ENCODE data around the gene IRF2. TPM values are rescaled to one million over a fixed set of nuclear protein-coding genes. Genes with fewer than 3 reads are reported as not detected.
A peak's percentile ranks its signal among the peaks of the same experiment; 100 is the strongest.

Gene IRF2
- total and polyA plus RNA-seq, 2 of the 8 experiments (the other 6 are each of a cell fraction or from before 2014, with no cell fraction given): 13.8 to 17.0 TPM

- TF ChIP-seq TAF7 (optimal IDR thresholded peaks at IDR 0.05; ENCODE audit: borderline replicate concordance, low read depth, low read length) (no peak), NRF1 (IDR thresholded peaks at IDR 0.05; ENCODE audit: low read depth, low read length) (no peak), SP4 (IDR thresholded peaks at IDR 0.05; ENCODE audit: low read length) (no peak), RNF2 (IDR thresholded peaks at IDR 0.05; ENCODE audit: borderline replicate concordance, low read depth, low read length, missing control alignments, poor library complexity, severe bottlenecking) (no peak), ASH2L (IDR thresholded peaks at IDR 0.05; ENCODE audit: low read length) (peak; percentile 11), POLR2A (IDR thresholded peaks at IDR 0.05; ENCODE audit: control extremely low read depth in 1 of 2, low read depth in 2 of 2, low read length in 2 of 2) (peak in 1 of 2 experiments; percentile 33; a peak in 1 of 3 replicates), BCL11A (IDR thresholded peaks at IDR 0.05; ENCODE audit: low read depth in 2 of 2, low read length in 2 of 2) (no peak), PHF8 (conservative IDR thresholded peaks at IDR 0.05; ENCODE audit: low read depth, low read length) (no peak), ATF2 (IDR thresholded peaks at IDR 0.05; ENCODE audit: low read length) (peak; percentile 78; the same call in 1 of the 2 replicates), JUN (IDR thresholded peaks at IDR 0.05; ENCODE audit: low read depth, low read length) (no peak), EP300 (IDR thresholded peaks at IDR 0.05; ENCODE audit: borderline replicate concordance in 1 of 2, low read depth in 2 of 2, low read length in 2 of 2) (peak in 1 of 2 experiments; percentile 89; a peak in 1 of 3 replicates), SIRT6 (IDR thresholded peaks at IDR 0.05; ENCODE audit: low read length) (no peak), TCF12 (IDR thresholded peaks at IDR 0.05; ENCODE audit: low read depth, low read length) (peak; percentile 89), KDM4A (IDR thresholded peaks at IDR 0.05; ENCODE audit: low read depth, low read length, severe bottlenecking) (no peak), CBX5 (IDR thresholded peaks at IDR 0.05; ENCODE audit: low read depth, low read length) (no peak), YY1 (IDR thresholded peaks at IDR 0.05; ENCODE audit: low read depth, low read length) (peak; percentile 70; the same call in 1 of the 2 replicates), TBP (IDR thresholded peaks at IDR 0.05; ENCODE audit: low read depth, low read length) (no peak), SUZ12 (IDR thresholded peaks at IDR 0.05; ENCODE audit: low read length) (no peak), JUND (IDR thresholded peaks at IDR 0.05; ENCODE audit: low read length) (peak; percentile 36; the same call in 1 of the 2 replicates), EGR1 (IDR thresholded peaks at IDR 0.05; ENCODE audit: borderline replicate concordance, low read depth, low read length) (no peak), TAF1 (IDR thresholded peaks at IDR 0.05; ENCODE audit: low read depth, low read length) (0 out of 2 replicates have a peak, but pooled peaks have one; percentile 37), HDAC2 (IDR thresholded peaks at IDR 0.05; ENCODE audit: borderline replicate concordance in 1 of 2, low read depth in 2 of 2, low read length in 2 of 2) (no peak; a peak in 1 of 4 replicates), MAFK (IDR thresholded peaks at IDR 0.05; ENCODE audit: low read depth, low read length) (no peak)
Observed at GRCh38 chr4:184401397-184402171, 72.8 kb downstream of the IRF2 start (continued).
